NCI-H128 (cell line): Measurements from ENCODE around the gene RBM17.
"Not testable (repeated sequence)": the region's sequence is repeated elsewhere in the genome, so short reads cannot be mapped to it uniquely, and the experiment has no call there.

ENCODE experiments used
- DNase-seq: peaks from one replicate; lab custom pipeline; 2025; ENCODE audit not compliant: unreplicated experiment; lab: John Stamatoyannopoulos, UW

Gene RBM17

DNA sequence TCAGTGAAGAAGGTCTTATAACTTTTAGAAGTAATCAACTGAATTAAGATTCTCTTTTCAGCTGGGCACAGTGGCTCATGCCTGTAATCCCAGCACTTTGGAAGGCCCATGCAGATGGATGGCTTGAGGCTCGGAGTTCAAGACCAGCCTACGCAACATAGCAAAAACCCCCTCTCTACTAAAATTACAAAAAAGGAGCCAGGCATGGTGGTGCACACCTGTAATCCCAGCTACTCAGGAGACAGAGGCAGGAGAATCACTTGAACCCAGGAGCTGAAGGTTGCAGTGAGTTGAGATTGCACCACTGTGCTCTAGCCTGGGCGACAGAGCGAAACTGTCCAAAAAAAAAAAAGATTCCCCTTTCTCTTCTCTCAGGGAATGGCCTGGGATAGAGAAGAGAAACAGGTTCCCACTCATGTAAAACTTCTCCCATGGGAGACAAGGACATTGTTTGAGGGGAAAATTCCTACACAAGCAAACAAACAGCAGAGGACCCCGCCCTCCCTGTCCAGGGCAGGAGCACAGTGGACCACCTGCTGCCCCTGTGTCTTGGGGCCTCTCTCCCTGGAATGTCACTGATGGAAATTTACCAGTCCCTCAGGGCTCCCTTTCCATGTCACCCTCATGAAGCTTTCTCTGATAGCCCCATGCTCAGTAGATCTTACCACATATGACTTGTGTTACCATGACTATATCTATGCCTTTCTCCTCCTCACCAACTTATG lies 32.3 kb upstream of the RBM17 start:
- DNase-seq: no peak

DNA sequence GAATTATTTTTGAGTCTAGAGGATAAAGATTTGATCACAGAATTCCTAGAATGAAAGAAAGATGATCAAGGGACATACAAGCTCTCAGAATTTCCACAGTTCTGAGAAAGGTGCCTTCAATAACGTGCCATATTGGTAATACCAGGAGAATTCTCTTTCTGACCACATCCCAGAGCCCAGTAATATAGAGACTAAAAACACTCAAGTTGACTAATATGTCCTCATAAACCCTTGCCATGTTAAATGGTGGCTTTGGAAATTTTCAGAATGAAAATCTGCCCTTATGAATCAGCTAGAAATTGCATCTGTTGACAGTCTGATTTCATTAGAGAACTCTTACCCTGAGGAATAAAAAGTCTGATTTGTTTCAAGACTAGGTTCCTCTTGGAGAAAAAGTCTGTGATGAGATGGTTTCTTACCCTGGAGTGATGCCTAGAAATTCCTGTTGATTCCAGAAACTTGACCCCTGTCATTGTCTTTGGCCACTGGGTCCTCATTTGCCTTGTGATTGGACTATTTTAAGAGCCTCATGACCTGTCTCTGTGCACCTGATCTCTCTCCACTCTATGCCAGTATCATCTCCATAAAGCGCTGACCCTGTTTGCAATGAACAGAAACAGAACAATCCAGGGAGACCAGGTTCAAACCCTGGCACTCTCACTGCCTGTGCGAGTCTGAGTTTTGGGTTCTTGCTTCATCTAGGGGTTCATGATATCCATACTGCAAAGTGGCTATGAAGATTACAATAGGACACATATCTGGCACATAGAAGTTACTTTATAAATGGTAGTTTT lies 30.0 kb upstream of the RBM17 start:
- no peak for DNase-seq

DNA sequence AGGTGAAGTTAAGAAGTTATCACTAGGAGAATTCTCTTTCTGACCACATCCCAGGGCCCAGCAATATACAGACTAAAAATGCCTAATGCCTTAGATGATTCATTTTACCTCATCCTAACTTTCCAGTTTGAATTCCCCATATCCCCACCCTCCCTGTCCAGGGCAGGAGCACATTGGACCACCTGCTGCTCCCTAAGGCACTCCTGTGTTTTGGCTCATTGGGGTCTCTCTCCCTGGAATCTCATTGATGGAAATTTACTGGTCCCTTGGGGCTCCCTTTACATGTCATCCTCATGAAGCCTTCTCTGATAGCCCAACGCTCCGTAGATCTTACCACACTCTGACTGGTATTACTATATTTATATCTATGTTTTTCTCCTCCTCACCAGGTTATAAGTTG lies 29.3 kb upstream of the RBM17 start:
- DNase-seq: no peak

DNA sequence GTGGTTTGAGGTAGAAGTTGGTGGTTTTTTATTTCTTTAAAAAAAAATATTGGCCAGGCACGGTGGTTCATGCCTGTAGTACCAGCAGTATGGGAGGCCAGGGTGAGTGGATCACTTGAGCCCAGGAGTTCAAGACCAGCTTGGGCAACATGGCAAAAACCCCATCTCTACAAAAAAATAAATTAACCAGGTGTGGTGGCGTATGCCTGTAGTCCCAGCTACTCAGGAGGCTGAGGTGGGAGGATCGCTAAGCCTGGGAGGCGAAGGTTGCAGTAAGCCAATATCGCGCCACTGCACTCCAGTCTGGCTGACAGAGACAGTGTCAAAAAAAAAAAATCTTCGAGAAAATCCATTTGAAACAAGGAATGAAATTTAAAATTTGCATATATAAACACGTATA lies 27.8 kb upstream of the RBM17 start:
- DNase-seq: no peak

DNA sequence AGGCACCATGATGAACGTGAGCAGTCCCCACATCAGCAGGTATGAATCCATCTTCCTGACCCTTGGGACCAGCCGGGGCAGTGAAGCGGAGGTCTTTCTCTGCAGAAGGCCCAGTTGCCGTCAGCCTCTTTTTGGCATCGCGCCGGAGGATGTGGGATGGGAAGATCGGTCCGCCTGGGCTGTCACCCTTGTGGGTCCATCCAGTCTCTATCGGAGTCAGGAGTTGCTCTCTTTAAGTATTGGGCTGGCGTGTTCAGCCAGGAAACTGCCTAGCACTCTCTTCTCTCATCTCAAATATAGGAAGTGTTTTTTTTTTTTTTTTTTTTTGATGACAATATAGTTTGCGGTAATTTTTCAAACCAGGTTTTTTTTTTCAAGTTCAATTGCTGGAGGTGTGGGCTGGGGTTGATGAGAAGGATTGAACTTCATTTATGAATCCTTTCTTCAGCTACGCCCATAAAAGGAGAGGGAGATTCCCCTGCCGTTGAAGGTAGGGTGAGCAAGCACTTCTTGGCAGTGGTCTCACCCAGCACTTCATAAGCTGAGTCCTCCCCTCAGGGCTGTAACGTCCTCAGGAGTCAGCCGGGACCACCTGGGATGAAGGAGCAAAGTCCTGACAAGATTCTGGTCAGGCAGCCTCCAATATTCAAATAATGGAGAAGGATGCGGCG lies 26.6 kb upstream of the RBM17 start, which contains the start of gene IL2RA:
Gene IL2RA (minus strand): TSS at position 267 of the 671 bp plus-strand sequence. CDS start 216 bp downstream, at position 51.
- DNase-seq: no peak

DNA sequence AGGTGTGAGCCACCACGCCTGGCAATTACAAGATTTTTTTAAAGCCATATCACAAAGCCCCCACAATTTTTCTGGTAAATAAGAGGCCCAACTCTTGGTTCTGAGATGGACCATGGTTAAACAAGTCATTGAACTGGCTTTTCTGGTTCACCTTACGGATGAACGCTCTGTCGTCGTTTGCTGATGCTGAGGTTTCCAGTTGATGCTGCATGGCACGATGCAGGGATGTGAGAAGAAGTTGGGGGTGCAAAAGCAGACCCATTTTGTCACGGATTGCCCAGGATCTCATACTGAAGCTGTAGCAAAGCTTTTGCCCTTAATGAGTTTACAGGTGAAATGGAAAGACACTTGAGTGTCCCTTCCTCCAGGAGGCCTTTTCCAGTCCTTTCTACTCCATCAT lies 24.7 kb upstream of the RBM17 start:
- no peak for DNase-seq

DNA sequence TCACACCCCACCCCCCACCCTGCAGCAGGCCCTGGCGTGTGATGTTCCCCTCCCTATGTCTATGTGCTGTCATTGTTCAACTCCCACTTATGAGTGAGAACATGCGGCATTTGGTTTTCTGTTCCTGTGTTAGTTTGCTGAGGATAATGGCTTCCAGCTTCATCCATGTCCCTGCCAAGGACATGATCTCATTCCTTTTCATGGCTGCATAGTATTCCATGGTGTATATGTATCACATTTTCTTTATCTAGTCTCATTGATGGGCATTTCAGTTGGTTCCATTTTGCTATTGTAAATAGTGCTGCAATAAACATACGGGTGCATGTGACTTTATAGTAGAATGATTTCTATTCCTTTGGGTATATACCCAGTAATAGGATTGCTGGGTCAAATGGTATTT lies 24.1 kb upstream of the RBM17 start:
- not testable (repeated sequence) for DNase-seq

DNA sequence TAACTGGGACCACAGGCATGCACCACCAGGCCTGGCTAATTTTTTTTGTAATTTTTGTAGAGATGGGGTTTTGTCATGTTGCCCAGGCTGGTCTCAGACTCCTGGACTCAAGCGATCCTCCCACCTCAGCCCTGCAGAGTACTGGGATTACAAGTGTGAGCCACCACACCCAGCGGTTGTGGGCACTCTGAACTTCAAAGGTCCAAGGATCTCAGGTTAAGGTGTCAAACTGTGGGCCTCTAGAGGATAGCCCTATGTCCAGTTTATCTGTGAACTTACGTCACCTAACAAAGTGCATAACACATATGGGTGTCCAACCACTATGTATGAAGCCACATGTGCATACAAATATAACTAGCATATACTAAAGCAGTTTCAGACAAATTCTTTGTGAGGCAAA lies 23.4 kb upstream of the RBM17 start:
- no peak for DNase-seq

DNA sequence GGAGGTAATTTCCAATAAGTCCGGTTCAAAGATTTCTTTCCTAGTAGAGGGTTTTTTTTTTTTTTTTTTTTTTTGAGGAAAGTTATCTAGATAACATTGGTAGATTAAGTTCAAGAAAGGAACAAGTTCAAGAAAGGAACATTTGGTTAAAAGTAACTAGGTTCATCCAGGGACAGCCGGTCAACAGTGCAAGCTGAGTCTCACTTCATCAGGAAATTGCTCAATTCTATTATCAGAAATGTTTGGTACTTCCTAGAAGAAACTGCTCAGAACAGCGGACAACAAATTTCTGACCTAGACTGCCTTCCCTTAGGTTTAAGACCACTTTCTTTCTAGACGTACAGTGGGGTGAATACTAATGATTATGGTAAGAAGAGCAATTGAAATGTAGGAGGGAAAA lies 23.0 kb upstream of the RBM17 start:
- no peak for DNase-seq

DNA sequence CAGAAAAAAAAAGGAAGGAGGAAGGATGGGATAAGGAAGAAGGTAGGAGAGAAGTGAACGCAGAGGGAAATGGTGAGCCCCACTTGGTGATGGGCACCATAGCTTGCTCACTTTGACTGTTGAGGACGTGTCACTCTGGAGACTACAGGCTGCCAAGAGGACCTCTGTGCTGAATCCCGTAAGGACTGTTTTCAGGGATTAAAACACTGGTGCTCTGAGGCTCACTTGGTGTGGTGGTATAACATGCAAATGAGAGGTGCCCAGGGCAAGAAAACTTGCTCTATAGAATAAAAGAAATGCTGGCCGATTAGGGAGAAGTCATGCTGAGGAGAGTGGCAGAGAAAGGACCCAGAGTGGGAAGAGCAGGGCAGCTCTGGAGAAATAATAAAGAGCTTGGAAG lies 21.4 kb upstream of the RBM17 start:
- DNase-seq: no peak

DNA sequence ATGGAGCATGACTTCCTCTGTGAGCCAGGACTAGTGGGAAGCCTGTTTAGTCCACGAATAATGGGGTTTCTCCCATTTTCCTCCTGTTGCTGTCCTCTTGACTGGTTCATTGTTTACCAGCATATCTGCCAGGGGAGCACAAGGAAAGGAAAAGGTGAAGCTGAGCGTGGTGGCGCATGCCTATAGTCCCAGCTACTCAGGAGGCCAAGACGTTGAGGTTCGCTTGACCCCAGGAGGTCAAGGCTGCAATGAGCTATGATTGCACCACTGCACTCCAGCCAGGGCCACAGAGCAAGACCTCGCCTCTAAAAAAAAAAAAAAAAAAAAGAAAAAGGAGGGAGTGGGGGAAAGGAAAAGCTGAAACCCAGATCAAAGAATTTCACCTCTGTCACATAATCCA lies 20.8 kb upstream of the RBM17 start:
- no peak for DNase-seq

DNA sequence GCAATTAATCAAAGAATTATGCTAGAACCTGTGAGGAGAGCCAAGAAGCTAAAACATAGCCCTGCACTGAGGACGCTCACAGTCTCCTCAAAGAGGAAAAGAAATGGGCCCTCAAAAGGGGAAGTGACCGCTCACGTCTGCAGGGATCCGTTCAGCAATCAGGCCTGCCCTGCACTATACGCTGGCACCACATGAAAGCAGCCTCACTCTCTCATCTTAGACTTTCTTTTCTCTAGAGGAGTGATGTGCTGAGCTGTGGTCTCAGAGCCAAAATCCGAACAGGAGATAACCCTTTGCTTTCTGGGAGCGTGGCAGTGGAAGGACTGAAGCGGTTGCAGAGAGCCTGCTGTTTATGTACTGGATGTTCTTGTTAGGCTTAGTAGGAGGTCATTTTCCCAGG lies 20.4 kb upstream of the RBM17 start:
- no peak for DNase-seq

DNA sequence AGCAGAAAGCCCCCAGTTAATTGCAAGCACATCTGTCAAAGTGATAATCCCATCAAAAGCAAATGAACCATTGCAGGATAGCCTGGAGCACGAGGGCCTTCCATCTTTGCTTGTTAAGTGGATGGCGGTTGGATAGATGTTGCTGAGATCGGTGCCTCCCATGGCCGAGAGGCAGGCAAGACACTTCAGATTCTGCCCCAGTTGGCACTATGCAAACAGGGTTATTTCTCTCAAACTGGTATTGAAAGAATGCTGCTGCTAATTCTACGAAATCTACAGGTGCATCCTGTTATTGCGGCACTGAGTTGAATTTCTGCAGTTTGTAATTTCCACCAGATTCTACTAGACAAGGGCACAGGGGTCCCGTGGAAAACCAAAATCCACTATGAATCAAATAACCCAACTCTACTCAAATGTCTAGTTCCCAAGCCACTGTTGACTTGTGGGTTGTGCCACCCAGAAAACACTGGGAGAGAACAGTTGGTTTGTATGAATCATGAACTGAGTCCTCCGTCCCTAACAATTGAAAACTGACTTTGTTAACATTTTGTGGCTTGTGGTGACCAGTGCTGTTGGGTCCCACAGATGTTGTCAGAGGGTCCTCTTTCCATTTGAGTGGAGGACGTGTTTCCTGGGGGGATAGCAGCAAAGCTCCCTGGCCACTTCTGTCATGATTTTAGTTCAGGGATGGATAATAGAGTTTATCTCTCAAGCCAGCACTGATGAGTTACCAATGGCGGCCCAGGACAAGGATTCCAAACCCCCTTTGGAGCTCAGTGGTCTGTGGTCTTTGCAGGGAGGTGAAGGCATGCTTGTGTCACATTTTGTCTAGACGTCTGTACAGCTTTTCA lies 19.5 kb upstream of the RBM17 start:
- DNase-seq: no peak

DNA sequence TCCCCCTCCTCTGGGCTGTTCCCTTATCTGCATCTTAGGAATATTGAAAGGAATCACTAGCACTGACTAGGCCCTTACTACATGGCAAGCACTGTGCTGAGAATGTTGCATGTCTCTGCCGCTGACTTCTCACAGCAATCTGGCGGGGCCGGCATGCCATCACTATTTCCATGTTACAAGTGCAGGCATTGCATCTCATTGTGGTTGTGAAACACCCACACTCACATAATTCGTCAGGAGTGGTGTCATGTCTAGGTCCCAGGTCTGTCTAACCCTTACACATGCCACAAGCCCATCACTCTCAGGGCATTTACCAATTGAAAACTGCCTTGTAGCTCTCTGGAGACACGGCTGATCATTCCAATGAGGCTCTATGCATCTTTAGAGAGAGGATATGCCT lies 18.2 kb upstream of the RBM17 start:
- no peak for DNase-seq

DNA sequence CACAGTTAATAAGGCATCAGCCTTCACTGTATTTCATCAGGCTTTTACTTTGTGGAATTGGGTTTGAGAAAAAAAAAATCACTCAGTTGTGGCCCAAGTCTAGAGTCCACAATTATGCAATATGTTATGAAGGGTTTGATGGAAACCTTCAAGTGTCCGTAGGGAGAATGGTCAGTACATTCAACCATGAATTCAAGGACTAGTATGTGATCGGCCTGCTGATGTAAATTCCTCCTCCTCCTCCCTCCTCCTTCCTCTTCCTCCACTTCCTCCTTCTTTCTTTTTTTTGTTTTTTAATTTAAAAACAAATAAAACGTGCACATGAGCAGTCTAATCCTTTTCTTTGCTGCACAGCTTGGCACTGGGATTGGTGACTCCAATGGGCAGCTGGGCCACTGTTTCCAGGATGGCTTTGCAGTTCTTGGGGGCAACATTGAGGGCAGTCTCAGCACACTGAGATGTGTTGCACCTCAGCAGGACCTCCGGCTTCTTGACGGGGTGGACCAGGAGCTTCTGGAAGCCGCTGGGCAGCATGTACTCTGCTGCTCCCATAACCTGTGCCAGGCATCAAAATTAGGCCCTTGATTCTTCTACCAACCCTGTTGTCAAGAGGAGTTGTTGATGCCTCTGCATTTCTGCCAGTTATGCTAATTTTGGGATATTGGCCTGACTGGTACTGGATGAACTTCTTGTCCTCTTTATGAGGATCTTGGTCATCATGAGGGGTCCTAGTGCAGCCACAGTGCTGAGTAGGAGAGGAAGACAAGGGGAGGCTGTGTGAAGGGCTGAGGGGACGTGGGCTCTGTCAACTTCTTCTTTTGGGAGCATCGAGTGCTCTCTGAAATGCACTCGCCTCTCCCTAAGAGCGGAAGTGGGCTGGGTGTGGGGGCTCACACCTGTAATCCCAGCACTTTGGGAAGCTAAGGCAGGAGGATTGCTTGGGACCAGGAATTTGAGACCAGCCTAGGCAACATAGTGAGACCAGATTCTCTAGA lies 17.4 kb upstream of the RBM17 start:
- DNase-seq: no peak

DNA sequence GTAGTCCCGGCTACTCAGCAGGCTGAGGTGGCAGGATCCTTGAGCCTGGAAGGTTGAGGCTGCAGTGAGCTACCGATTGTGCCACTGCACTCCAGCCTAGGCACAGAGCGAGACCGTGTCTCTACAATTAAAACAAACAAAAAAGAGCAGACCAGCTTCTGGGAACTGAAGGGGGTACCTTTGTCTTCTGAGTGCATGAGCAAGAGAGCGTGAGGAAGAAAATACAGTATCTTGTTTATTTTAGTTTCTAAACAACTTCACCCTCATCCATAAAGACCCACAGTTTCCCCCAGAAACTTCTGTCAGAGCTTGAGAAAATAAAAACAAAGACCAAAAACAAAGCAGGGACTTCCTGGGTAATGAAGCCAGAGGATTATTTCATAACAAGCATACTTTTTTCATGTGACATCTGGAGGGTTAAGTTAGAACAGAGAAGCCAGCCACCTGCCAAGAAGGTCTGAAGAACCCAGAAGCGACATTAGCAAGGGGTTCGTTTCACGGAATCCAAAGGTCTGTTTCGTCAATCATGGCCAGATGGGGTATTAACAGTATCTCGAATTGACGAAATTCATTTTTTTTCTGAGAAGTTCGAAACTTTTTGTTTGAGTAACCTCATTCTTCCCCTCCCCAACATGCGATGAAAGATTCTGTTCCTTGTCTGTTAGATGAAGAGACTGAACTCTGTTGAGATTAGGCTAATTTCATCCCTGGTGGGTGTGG lies 16.5 kb upstream of the RBM17 start:
- no peak for DNase-seq

DNA sequence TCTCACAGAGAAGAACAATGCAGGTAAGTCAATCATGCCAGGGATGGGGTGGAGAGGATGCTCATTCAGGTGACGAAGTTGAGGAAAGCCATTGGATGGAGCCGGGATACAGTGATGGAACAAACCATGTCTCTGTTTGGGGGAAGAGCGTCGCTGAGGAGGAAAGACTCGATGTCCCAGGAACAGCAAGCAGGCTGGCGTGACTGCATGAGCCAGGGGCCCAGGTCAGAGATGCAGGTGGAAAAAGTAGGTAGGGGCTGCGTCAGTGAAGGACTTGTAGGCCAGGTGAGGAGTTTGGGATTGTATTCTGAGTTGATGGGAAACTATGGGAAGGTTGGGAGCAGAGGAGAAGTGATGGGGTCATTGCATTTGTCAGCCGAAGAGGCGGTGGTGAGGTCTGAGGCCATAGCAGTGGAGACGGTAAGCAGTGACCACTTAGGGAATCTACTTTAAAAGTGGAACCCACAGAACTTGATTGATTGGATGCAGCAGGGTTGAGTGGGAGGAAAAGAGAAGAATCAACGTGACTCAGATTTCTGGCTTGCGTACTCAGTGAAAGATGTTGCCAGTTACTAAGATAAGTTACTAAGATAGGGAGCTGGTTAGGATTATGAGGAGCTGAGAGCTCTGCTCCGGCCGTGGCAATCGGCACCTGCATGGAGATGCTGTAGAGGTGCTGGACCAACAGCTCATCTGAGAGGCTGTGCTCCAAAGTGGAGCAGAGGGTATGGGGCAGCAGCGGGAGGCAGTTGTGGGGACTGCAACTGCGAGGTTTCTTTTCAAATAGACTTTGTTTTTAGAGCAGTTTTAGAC lies 14.1 kb upstream of the RBM17 start:
- DNase-seq: no peak

DNA sequence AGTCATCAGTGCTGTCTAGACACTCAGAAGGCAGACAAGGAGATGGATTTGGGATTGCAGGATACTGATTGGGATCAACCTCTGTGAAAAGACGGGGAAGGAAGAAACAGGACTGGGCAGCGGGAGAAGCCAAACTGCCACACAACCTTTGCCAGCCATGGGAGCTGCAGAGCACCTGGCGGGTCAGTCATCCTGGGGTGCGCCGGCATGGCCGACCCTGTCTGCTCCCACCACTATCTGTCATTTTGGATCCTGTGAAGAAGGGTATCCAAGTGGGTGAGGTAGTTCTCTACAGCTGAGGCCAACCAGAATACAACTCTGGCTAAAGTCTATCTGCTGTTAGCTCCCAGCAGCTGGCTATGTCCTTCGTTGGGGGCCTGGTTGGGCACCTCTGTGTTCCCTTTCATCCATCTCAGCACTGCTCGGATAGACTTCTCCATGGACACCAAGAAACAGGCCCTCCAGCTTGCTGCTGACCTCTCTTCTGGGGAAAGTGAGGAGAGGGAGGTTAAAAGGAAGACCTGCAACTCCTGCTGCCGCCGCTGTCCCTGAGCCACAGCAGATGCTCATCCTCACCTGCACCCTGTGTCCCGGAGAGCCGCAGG lies 11.7 kb upstream of the RBM17 start:
- no peak for DNase-seq
